NCI-H146 treated with DMSO at 0.1 percent for 48 hours (cell line): ENCODE results near the gene RASL10A.

Experiments used
- DNase-seq: peaks from one replicate; lab custom pipeline; 2025; ENCODE audit not compliant: unreplicated experiment; lab: John Stamatoyannopoulos, UW

RASL10A gene

DNA sequence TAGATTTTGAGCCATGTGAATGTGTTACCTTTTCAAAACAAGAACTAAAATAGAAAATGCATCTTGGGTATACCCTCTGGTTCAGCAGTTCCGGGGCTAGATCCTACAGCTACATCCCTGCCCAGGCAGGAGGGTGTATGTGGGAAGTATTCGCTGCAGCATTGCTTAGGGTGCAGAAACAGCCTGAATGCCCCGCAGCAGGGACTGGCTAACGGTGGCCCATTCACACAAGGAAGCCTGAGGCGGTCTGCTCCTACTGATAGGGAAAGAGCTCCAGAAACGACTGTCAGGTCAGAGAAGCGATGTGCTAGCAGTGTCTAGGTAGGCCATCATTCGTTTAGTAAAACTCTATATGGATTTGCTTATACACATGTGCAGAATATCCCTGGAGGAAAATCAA is 9.9 kb upstream of the RASL10A start:
- no peak for DNase-seq

DNA sequence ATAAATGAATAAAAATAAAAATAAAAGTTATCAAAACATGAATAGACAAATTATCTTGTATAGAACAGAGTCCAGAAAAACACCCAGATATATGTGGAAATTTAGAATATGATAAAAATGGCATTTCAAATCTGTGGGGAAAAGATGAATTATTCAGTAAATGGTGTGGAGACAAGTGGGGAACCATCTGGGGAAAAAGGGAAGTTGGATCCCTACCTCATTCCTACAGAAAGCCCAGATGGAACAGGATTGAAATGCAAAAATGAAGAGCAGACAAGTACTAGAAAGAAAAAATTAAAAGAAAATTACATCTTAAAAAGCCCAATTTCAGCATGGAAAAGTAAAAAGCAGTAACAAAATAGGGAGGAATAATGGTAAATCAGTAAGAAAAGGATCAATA is 8.1 kb upstream of the RASL10A start:
- no peak for DNase-seq

DNA sequence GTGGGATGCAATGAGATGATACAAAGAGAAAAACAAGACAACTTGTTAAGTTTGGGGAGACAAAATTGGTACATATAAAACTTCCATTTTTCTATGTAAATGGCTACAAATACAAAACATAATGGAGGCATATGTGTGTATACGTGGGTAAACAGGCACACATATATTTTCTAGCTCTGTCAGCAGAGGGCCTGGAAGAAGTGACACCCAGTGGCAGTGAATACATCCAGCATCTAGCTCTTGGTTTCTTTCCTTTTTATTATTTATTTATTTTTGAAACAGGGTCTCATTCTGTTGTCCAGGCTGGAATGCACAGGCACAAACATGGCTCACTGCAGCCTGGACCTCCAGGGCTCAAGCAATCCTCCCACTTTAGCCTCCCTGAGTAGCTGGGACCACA is 5.0 kb upstream of the RASL10A start:
- no peak for DNase-seq

DNA sequence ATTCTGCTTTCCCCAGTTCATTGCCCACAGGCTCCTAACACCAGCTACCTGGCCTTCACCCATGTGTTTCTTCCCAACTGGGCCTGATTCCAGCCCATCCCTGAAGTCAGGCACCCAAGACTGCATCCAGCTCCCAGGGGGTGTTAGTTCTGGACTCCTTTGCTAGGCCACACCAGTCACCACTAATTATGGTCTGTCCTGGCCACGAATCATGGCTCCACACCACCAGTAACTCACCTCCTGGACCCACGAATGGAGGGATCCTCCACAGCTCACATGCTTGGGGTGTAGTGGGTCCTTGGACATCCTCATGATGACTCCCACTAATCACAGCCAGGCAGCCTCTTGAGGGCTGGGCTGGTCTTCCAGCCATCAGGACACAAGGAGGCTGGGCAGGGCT is 3.6 kb upstream of the RASL10A start:
- no peak for DNase-seq

DNA sequence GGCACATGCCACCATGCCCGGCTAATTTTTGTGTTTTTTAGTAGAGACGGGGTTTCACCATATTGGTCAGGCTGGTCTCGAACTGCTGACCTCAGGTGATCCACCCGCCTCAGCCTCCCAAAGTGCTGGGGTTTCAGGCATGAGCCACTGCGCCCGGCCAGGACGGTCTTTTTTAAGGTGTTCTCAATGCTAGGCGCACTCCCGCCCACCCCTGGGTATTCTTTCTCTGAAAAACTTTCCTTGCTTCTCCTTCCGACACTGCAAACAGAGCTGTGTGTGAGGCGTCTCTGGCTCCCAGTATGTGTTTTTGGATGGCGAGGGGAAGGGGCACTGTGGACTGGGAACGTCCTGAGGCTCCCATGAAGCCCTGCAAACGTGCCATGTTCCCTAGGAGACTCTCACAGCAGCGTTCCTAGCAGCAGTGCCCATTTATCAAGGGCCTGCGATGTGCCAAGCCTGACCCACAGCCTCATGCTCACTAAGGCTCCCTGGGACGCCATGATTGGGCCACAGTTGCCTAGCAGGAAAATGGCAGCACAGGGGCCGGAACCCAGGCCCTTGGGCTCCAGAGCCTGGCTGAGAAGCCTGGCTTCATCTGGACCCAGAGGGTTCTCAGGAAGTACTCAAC is 2.4 kb upstream of the RASL10A start:
- DNase-seq, result no peak

DNA sequence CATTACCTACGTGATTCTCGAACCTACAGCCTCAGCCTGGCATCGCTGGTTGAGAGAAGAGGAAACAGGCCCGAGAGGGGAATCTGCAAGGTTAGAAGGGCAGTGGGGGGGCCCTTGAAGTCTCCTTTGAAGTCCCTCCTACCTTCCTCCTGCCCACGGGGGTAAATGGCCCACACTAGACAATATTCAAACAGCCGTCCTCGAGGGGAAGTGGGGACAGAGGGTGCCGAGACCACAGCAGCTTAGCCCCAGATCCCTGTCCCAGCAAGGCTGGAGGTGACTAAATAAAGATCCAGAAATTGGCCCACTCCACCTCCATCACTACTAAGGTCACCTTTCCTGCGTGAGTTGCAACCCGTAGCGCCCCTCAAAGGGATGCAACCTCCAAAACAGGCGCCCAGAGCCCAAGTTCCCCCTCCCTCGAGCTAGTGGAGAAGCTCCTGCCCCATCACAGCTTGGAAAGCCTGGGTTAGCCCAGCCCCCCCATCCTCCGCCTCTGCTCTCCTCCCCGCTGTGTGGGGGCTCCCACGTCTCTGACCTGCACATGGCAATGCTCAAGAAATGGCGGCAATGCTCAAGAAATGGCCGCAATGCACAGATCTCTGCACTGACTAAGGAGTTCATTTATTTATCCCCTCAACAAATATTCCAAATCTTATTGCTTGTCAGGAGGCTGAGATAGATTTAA is 788 bp upstream of the RASL10A start:
- DNase-seq, result no peak

DNA sequence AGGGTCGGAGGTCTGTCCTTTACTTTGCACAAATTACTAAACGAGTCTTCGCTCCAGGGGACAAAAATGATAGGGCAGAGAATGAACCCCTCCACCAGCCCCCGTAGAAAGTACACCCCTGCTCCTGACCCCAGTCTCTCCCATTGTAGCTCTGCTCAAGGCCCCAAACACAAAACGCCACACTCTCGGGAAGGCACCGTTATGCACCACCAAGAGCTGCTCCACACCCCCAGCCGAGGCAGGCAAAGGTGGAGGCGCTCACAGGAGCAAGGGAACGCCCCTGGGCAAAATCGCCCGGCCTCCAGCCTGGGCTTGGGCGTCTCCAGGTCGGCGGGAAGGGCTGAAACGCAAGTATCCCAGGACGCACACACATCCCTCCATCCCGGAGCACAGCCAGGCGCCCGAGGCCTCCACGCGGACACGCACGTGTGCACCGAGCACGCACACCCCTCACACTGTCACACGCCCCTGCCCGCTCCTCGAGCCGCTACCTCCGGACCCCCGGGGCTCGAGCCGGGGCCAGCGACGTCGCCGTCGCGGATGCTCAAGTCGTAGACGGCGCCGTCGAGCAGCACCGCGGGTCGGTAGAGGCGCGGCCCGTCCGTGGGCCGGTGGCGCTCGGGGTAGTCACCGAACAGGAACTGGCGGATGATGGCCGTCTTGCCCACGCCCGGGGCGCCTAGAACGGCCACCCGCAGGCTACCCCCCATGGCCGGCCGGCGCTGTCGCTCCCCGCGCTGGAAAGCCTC is 786 bp downstream of the RASL10A start:
- DNase-seq, result no peak

DNA sequence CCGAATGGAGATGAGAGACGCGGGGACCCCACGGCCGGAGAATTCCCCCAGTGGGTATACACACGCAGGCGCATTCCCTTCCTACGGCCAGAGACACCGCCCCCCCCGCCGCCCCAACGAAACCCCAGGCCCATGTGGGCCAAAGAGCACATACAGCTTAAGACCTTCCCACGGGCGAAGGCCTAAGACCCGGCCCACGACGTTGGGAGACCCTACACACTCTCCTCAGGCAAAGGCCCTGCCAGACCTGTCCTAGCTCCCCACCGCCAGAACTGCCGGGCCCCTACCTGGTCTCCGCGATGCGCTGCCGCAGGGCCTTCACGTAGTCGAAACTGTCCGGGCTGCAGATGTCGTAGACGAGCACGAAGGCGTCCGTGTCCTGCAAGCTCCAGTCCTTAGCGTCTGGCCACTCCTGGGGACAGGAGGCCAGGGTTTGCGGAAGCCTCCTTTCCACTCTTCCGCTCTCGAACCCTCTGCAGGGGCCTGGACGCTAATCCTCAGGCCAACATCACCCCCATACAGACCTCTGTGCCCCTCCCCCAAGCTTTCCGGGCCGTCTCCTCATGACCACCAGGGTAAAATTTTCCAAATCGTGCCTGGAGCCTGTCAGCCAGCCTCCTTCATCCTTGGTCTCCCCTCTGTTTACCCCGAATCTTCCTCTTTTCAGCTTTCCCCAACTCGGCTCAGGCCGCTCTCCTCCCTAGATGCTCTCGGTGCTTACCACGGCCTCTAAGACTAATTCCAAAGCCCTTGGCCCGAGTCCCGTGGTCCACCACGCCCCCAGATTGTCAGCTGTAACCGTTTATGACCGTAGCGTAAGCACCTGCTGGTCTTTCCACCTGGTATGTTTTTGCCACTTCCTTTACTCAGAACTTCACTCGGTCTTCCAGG is 1.7 kb downstream of the RASL10A start:
- DNase-seq, result peak; percentile 0

DNA sequence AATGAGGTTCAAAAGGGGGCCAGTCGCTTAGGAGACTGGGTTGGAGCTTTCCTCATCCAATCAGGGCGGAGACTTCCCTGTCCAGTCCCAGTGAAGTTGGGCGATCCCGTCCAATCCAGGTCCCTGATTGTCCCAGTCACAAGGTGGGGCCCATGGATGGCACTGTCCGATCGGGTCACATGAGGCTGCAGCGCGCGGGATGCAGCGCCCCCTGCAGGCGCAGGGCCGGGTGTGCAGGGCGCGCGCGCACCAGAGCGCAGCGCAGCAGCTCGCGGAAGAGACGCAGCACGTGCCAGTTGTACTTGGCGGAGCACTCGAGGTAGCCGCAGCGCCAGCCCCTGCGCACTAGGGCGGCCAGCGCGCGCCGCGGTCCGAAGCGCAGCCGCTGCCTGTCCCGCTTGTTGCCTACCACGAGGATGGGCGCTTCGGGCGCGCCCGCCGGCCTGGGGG is 2.3 kb downstream of the RASL10A start:
- no peak for DNase-seq

DNA sequence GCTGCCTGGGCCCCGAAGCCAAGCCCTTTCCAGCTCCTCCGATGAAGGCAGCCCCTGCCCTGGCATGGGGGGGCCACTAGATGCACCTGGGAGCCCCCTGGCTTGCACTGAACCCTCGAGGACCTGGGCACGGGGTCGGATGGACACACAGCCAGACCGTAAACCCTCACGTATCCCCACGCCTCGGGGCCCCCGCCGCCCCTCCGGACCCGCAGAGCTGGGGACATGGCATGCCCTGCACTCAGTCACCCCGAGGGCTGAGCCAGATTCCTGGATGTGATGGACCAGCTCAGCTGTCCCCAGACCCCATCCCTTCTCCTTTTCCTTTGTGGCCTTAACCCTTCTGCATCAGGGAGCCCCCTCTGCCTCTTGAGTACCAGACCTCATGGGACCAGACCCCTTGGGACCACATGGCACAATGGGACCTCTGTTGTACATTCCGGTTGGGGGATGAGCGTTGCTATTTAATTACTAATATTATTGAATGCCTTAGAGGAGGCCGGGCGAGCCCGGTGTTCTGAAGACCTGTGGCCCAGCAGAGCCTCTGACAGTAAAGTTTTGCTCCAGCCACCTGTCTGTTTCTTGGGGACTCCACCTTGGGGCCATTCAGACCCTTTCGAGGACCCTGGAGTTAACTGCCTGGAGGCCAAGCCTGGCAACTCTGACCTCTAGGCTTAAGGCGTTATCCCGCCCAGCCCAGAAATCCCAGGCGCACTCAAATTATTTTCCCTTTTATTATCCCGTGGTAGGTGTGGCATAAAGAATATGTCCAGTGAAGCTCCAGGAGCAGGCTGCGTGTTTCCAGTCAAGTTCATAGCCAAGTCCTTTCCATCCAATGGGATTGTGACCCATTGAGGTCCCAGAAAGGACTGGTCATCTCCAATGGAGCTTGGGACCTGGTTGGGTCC is 3.0 kb downstream of the RASL10A start:
- DNase-seq, result no peak

DNA sequence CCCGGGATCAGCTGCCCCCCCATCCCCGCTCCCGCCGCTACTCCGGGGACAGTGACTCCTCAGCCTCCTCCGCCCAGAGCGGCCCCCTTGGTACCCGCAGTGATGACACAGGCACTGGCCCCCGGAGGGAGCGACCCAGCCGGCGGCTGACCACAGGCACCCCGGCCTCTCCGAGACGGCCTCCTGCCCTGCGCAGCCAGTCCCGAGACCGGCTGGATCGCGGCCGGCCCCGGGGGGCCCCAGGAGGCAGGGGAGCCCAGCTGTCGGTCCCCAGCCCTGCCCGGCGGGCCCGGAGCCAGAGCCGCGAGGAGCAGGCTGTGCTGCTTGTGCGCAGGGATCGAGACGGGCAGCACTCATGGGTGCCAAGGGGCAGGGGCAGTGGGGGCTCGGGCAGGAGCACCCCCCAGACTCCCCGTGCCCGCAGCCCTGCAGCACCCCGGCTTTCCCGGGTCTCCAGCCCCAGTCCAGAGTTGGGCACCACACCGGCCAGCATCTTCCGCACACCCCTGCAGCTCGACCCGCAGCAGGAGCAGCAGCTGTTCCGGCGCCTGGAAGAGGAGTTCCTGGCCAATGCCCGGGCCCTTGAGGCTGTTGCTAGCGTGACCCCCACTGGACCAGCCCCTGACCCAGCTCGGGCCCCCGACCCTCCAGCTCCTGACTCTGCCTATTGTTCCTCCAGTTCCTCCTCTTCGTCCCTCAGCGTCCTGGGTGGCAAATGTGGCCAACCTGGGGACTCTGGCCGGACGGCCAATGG is 3.9 kb downstream of the RASL10A start:
- DNase-seq, result no peak

DNA sequence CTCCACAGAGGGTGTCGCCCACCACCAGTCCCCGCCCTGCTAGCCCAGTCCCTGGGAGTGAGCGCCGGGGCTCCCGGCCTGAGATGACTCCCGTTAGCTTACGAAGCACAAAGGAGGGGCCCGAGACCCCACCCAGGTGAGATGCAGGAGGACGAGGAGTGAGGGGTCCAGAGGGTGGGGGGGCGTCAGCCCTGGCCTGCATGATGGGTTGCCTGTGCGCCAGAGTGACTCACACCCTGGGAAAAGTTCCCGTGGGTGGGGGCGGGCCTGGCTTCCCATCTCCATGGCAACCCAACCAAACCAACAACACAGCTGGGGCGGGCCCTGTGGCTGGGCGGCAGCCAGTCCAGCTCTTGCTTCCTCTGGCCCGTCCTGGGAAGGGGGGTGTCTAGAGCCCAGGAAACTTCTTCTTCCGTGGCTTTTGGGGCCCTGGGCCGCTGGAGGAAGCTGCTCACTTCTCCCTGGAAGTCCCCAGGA is 4.6 kb downstream of the RASL10A start:
- DNase-seq, result no peak

DNA sequence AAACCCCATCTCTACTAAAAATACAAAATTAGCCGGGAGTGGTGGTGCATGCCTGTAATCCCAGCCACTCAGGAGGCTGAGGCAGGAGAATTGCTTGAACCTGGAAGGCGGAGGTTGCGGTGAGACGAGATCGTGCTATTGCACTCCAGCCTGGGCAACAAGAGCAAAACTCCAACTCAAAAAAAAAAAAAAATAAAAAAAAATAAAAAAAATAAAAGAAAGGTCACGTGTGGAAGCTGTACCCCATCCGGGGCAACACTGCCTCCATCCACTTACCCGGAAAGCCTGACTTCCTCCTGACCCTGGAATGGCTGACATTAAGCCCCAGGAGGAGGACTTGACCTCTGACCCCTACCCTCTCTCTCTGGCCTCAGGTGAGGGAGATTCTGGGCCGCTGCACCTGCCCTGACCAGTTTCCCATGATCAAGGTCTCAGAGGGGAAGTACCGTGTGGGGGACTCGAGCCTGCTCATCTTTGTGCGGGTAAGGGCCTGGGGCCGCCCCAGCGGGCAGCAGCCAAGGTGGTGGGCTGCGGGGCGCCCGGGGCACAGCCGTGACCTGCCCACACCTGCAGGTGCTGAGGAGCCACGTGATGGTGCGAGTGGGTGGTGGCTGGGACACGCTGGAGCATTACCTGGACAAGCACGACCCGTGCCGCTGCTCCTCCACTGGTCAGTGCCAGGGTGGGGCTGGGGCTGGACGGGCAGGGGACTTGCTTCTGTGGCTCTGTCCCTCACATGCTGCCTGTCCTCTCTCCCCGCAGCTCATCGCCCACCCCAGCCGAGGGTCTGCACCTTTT is 5.2 kb downstream of the RASL10A start:
- DNase-seq, result no peak

DNA sequence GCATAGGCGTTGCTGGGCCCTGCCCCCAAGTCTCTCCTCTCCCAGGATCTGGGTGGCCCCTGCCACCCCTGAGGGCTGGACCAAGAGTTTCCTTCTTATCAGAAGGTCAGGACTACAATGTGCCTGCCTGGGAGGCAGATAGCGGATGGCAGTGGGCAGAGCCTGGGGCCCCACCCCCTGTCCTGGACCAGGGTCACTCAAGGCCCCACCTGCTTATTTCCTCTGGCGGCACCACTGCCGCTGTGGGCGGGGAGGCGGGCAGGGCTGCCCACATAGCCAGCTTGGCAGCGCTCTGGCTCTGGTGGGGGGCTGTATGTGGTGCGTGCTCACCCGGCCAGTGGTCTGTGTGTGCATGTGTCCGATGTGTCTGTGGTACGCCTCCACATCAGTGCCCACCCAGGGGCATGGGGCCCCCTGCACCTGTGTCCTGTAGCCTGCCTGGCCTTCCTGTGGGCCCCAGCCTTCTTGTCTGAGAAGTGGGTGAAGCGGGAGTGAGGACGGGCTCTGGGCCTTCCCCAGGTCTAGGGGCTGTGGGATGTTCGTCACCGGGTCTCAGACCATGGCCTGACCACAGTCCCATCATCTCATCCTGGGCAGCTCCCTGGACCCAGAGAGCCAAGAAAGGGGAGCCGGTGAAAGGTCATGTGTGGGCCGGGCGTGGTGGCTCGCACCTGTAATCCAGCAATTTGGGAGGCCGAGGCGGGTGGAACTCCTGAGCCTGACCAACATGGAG is 6.0 kb downstream of the RASL10A start:
- DNase-seq, result no peak

DNA sequence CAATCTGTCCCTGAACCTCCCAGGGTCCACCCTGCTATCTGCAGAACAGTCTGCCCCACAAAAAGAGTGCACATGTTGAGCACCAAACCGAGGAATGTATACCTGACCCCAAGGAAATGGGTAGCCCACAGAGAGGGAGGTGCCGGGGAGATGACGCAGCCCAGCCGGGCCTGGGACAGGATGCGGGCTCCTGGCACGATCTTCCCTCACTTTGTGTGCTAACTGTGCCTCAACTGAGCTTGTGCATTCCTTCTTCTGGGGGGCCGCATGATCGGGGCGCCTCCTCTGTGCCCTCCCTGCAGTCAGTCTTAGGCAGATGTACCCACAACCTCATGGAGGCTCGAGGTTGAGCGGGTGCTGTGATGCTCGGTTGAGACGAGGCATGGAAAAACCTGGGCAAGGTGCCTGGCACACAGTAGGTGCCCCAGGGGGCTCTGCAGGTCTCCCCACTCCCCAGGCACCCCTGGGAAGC is 6.7 kb downstream of the RASL10A start:
- no peak for DNase-seq

DNA sequence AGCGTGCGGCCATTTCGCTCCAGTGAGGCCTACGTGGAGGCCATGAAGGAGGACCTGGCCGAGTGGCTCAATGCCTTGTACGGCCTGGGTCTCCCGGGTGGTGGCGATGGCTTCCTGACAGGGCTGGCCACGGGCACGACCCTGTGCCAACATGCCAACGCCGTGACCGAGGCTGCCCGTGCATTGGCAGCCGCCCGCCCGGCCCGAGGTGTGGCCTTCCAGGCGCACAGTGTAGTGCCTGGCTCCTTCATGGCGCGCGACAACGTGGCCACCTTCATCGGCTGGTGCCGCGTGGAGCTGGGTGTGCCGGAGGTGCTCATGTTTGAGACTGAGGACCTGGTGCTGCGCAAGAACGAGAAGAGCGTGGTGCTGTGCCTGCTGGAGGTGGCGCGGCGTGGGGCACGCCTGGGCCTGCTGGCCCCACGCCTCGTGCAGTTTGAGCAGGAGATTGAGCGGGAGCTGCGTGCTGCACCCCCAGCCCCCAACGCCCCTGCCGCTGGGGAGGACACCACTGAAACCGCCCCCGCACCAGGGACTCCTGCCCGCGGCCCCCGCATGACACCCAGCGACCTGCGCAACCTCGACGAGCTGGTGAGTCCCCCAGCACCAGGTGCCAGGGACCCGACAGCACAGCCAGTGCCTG is 7.2 kb downstream of the RASL10A start:
- DNase-seq, result no peak

DNA sequence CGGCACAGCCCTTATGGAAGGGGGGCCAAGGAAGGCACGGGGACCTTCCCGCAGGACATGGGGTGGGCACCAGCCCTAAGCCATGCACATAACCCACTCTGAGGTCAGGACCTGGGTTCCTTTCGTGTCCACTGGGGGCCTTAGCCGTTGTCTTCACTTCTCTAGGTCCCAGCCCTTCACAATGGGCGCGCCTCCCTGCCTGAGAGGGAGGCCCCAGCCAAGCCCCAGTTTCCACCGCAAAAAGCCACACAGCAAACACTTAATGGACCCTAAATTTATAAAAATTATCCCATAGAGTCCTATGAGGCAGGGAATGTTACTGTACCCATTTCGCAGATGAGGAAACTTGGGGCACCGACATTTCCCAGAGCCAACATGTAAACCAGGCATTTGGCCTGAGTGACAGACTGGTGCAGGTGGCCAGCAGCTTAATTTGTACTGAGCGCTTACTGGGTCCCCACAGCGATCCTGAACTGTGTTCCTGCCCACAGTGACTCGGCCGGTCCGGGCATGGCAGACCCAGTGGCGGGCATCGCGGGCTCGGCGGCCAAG is 7.8 kb downstream of the RASL10A start:
- no peak for DNase-seq
